ENCODE data around the gene FAM219A. TPM values are rescaled to one million over a fixed set of nuclear protein-coding genes. Genes with fewer than 3 reads are reported as not detected.

FAM219A gene
- total RNA-seq, 1 donor from 2014 or later = 28.8 TPM

DNA sequence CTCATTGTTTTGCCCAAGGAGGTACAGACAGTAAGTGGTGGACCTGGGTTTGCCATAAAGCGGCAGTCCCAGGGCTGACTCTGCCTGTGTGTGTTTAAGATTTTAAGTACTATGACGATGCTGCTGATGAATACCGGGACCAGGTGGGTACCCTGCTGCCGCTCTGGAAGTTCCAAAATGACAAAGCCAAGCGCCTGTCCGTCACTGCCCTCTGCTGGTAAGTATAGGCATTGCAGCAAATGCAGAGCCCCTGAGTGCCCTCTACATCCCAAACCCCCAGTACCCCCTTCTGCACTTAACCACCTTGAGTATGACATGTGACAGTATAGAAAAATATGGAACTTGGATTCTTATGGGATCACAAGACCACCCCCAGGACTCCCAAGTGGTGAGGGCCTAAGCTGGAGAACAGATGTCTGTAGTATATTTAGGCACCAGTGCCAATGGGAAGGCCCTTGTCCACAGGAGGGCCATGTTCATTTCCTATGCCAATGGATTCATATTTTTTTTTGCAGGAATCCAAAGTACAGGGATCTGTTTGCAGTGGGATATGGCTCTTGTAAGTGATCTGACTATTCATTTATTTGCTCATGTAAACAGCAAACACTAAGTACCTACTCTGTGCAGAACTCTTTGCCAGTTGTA, 42.4 kb upstream of the FAM219A start:
- ATAC-seq (peak; percentile 79), DNase-seq (no peak)
- Histone ChIP-seq H3K36me3 (no peaks in the 10 kb centered on the region), H3K27ac (no peak overlapping the region), H3K4me1 (peaks cover 7% of the 10 kb centered on the region), H3K9me3 (no peaks in the 10 kb centered on the region), H3K4me3 (no peak overlapping the region), H3K27me3 (no peaks in the 10 kb centered on the region)
- intact Hi-C loops (cut with DNase I) = loop anchor here (10.0 kb wide), 1 partner anchor 86 kb away; no protein-coding TSS in a partner anchor
- peak; percentile 97 for TF ChIP-seq CTCF (IDR thresholded peaks at IDR 0.05)

GRCh38 chr9:34499076-34499475, 40.7 kb upstream of the FAM219A start:
- H3K36me3 ChIP-seq = no peaks in the 10 kb centered on the region
- intact Hi-C loops (cut with DNase I) = loop anchor here (10.0 kb wide), 1 partner anchor 54 kb away; no protein-coding TSS in a partner anchor
- H3K4me1 ChIP-seq = peaks cover 7% of the 10 kb centered on the region
- no peak for TF ChIP-seq CTCF (IDR thresholded peaks at IDR 0.05)
- no peak overlapping the region for H3K4me3 ChIP-seq
- ATAC-seq (no peak), DNase-seq (no peak)
- no peaks in the 10 kb centered on the region for H3K9me3 ChIP-seq
- H3K27me3 ChIP-seq = no peaks in the 10 kb centered on the region
- H3K27ac ChIP-seq = no peak overlapping the region

DNA sequence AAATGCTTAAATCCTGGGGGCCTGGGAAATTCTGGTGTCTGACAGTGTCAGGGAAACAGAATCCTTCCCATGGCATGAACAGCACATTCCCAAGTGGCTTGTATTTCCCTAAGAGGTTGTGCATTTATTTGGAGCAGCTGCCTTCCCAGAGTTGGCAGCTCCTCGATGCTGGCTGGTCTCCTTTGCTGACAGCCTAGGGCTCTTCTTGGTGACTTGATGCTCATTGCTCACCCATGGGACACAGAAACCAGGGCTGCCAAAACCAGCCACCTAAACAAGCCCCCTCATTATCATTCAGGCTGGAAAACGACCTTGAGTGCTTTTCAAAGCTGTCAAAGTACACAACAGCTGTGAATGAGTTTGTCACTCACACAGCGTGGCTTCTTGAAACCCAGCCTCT, 40.2 kb upstream of the FAM219A start:
- ATAC-seq (no peak), DNase-seq (no peak)
- Histone ChIP-seq H3K4me1 (peaks cover 7% of the 10 kb centered on the region), H3K4me3 (no peak overlapping the region), H3K9me3 (no peaks in the 10 kb centered on the region), H3K27ac (no peak overlapping the region), H3K36me3 (no peaks in the 10 kb centered on the region), H3K27me3 (no peaks in the 10 kb centered on the region)
- intact Hi-C loops (cut with DNase I) = loop anchor here (10.0 kb wide), 1 partner anchor 54 kb away; no protein-coding TSS in a partner anchor
- TF ChIP-seq CTCF (IDR thresholded peaks at IDR 0.05) = no peak

- peaks cover 3% of the 10 kb centered on the region for H3K27me3 ChIP-seq
- peaks cover under 1% of the 10 kb centered on the region for H3K4me1 ChIP-seq
- H3K9me3 ChIP-seq = no peaks in the 10 kb centered on the region
- no peak for TF ChIP-seq CTCF (IDR thresholded peaks at IDR 0.05)
- intact Hi-C loops (cut with DNase I) = loop anchor here (10.0 kb wide), 1 partner anchor 51 kb away; no protein-coding TSS in a partner anchor
- H3K36me3 ChIP-seq = no peaks in the 10 kb centered on the region
- DNase-seq (no peak), ATAC-seq (no peak)
- no peak overlapping the region for H3K27ac ChIP-seq
- H3K4me3 ChIP-seq = no peak overlapping the region
Observed at GRCh38 chr9:34496149-34496712, 37.9 kb upstream of the FAM219A start.

DNA sequence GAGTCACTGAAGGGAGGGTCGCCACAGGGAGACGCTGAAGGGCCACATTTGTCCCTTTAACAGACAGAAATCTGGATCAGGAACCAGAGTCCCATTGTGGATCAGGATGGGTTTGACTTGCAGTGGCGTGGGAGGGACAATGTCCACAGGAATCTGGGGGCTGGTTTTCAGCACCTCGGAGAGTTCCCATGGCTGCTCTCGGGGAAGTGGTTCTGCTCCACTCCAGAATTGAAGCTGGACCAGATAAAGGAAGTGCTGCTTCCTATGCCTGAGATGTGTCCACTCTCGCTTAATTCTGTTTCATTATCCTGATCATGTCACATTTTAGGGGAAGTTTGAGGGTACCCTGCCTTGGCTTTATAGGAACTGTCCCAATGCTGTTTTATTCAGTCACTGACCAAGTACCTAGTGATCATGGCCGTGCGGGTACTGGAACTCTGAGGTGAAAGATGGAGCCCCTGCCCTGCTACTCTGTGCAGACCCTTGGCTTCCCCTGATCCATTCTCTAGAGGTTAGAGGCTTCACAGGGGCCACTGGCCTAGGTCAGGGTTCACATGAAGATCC, 35.7 kb upstream of the FAM219A start:
- no peak for DNase-seq
- no peak overlapping the region for H3K4me3 ChIP-seq
- intact Hi-C loops (cut with DNase I) = loop anchor here (10.0 kb wide), 1 partner anchor 49 kb away; no protein-coding TSS in a partner anchor

More for the DNA sequence above, 35.7 kb upstream of the FAM219A start:
- Histone ChIP-seq H3K9me3 (no peaks in the 10 kb centered on the region), H3K27me3 (peaks cover 3% of the 10 kb centered on the region), H3K27ac (no peak overlapping the region), H3K4me1 (no peaks in the 10 kb centered on the region), H3K36me3 (no peaks in the 10 kb centered on the region)
- no peak for TF ChIP-seq CTCF (IDR thresholded peaks at IDR 0.05)
- ATAC-seq = peak; percentile 72
